SK-N-MC (cell line): Measurements from ENCODE around the gene SLC16A5.

Source experiments
- DNase-seq: peaks from one replicate; pipeline ENCODE4 v3.0.0-alpha.2; 2011; ENCODE audit warnings: low read depth, low spot score
- H3K27ac ChIP-seq: fragments of 200-600 bp; sonication (generic); 2 replicates; pipeline ENCODE4 v1.5.1; 2016; ENCODE audit warnings: mixed run types
- H3K36me3 ChIP-seq: fragments of 200-600 bp; sonication (generic); 2 replicates; pipeline ENCODE4 v1.6.1; 2017; ENCODE audit warnings: antibody characterized with exemption, low read length, mixed read lengths; ENCODE audit not compliant: insufficient read depth
- H3K4me3 ChIP-seq: fragments of 200-600 bp; sonication (generic); 2 replicates; pipeline ENCODE4 v1.5.1; 2016
- H3K9ac ChIP-seq: fragments of 200-600 bp; sonication (generic); 2 replicates; pipeline ENCODE4 v1.8.0; 2017; ENCODE audit warnings: mixed run types, mixed read lengths; ENCODE audit not compliant: insufficient read length
- H3K9me3 ChIP-seq: fragments of 200-600 bp; sonication (generic); 2 replicates; pipeline ENCODE4 v1.6.1; 2017; ENCODE audit warnings: low read depth, mild to moderate bottlenecking, antibody characterized with exemption, low read length, moderate library complexity, mixed read lengths
- EZH2 ChIP-seq: fragments of 200-600 bp; sonication (generic); IDR thresholded peaks from one replicate; pipeline ENCODE4 v1.6.1; 2017; ENCODE audit warnings: antibody characterized with exemption
- FOXP2 ChIP-seq: optimal IDR thresholded peaks from 2 replicates; pipeline ENCODE3; 2011; ENCODE audit warnings: mild to moderate bottlenecking, moderate library complexity; ENCODE audit not compliant: insufficient read depth; ENCODE audit errors: extremely low read length, control extremely low read depth
- POLR2AphosphoS5 ChIP-seq: IDR thresholded peaks from 2 replicates; pipeline ENCODE4 v1.6.1; 2012; ENCODE audit warnings: mild to moderate bottlenecking, low read depth, low read length, borderline replicate concordance

The SLC16A5 gene

GRCh38 chr17:75097865-75098264 lies 10.1 kb downstream of the SLC16A5 start:
- H3K9me3 ChIP-seq, result no peaks in the 10 kb centered on the region
- no peak overlapping the region for H3K4me3 ChIP-seq
- no peak overlapping the region for H3K27ac ChIP-seq
- TF ChIP-seq POLR2AphosphoS5 (no peak), EZH2 (no peak), FOXP2 (no peak)
- no peak overlapping the region for H3K9ac ChIP-seq
- no peak for DNase-seq
- H3K36me3 ChIP-seq, result no peaks in the 10 kb centered on the region

DNA sequence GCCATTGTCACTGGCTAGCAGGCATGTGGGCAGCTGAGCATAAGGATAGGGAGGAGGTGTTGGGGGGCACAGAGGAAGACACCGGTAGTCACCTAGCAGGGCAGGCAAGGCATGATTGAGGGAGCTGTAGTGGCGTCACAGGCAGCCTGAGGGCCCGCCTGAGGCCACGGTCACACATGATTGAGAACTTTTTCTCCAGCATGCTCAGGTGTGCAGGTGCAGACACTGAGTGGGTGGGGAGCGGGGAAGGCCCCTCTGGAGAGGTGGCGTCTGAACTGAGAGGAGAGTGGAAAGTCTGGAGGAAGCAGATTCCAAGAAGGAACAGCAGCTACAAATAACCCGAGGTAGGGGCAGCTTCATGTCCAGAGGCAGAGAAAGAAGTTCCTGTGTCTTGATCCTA lies 11.1 kb downstream of the SLC16A5 start:
- no peaks in the 10 kb centered on the region for H3K9me3 ChIP-seq
- H3K27ac ChIP-seq, result no peak overlapping the region
- TF ChIP-seq FOXP2, result no peak
- no peak for TF ChIP-seq POLR2AphosphoS5
- no peak for TF ChIP-seq EZH2

GRCh38 chr17:75099881-75100595 lies 12.3 kb downstream of the SLC16A5 start:
- H3K9ac ChIP-seq, result no peak overlapping the region
- TF ChIP-seq FOXP2 (no peak), POLR2AphosphoS5 (no peak), EZH2 (no peak)
- no peak for DNase-seq
- H3K9me3 ChIP-seq, result no peaks in the 10 kb centered on the region
- no peak overlapping the region for H3K27ac ChIP-seq
- no peak overlapping the region for H3K4me3 ChIP-seq
- H3K36me3 ChIP-seq, result no peaks in the 10 kb centered on the region

More for the DNA sequence above, 11.1 kb downstream of the SLC16A5 start:
- H3K9ac ChIP-seq, result no peak overlapping the region
- no peak overlapping the region for H3K4me3 ChIP-seq
- no peaks in the 10 kb centered on the region for H3K36me3 ChIP-seq
- no peak for DNase-seq

GRCh38 chr17:75102385-75102821 lies 14.6 kb downstream of the SLC16A5 start:
- Histone ChIP-seq H3K27ac (no peak overlapping the region), H3K9ac (no peak overlapping the region), H3K36me3 (no peaks in the 10 kb centered on the region), H3K9me3 (no peaks in the 10 kb centered on the region), H3K4me3 (no peak overlapping the region)
- no peak for DNase-seq
- TF ChIP-seq FOXP2 (no peak), EZH2 (no peak), POLR2AphosphoS5 (no peak)

DNA sequence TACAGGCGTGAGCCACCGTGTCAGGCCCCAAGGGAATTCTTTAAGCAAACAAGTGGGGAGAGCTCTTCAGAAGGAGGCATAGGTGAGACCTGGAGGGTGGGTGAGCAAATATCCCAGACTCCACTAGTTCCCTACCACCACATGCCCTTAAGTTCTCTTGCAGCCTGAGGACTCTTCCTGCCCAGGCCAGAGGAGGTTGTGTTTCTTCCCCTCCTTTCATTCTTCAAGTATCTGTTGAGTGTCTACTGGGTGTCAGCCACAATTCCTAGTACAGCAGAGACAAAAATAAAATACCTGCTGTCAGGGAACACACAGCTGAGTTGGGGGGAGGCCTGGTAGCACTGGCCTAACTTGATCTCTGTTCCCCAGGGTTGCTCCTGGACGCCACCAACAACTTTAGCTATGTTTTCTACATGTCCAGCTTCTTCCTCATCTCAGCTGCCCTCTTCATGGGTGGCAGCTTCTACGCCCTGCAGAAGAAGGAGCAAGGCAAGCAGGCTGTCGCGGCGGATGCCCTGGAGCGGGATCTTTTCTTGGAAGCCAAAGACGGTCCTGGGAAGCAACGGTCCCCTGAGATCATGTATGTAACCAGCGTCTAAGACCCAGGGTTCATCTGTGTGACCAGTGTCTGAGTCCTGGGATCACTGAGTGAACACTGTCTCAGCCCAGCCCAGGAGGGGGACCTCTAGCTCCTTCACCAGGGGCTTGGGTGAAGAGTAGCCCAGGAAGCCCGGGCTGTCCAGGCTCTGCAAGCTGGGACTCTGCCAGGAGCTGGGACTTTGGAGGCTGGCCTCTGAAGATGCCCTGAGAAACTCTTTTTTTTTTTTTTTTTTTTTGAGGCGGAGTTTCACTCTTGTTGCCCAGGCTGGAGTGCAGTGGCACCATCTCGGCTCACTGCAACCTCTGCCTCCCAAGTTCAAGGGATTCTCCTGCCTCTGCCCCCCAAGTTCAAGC lies 16.1 kb downstream of the SLC16A5 start:
- no peaks in the 10 kb centered on the region for H3K9me3 ChIP-seq
- no peak overlapping the region for H3K27ac ChIP-seq
- H3K36me3 ChIP-seq, result no peaks in the 10 kb centered on the region
- no peak for DNase-seq
- H3K4me3 ChIP-seq, result no peak overlapping the region
- no peak for TF ChIP-seq POLR2AphosphoS5
- H3K9ac ChIP-seq, result no peak overlapping the region

- H3K36me3 ChIP-seq, result no peaks in the 10 kb centered on the region
- no peaks in the 10 kb centered on the region for H3K9me3 ChIP-seq
- no peak overlapping the region for H3K27ac ChIP-seq
- no peak overlapping the region for H3K9ac ChIP-seq
- no peak for TF ChIP-seq POLR2AphosphoS5
- no peak for TF ChIP-seq FOXP2
- no peak for TF ChIP-seq EZH2
- H3K4me3 ChIP-seq, result 0 out of 2 replicates have a peak overlapping the region, but pooled peaks have one; percentile 22
- DNase-seq, result no peak
Measured at GRCh38 chr17:75105126-75106080, 17.6 kb downstream of the SLC16A5 start.

- no peaks in the 10 kb centered on the region for H3K9me3 ChIP-seq
- no peak for TF ChIP-seq POLR2AphosphoS5
- no peak for TF ChIP-seq EZH2
- TF ChIP-seq FOXP2, result no peak
- no peaks in the 10 kb centered on the region for H3K36me3 ChIP-seq
- no peak overlapping the region for H3K9ac ChIP-seq
- H3K27ac ChIP-seq, result no peak overlapping the region
- no peak overlapping the region for H3K4me3 ChIP-seq
- DNase-seq, result no peak
Measured at GRCh38 chr17:75108193-75108592, 20.4 kb downstream of the SLC16A5 start.

GRCh38 chr17:75109046-75109406 lies 21.3 kb downstream of the SLC16A5 start:
- no peaks in the 10 kb centered on the region for H3K36me3 ChIP-seq
- H3K9me3 ChIP-seq, result no peaks in the 10 kb centered on the region
- peak overlapping the region; percentile 94 for H3K4me3 ChIP-seq
- H3K9ac ChIP-seq, result peak overlapping the region; percentile 82
- TF ChIP-seq EZH2 (no peak), FOXP2 (no peak), POLR2AphosphoS5 (no peak)
- no peak for DNase-seq
- no peak overlapping the region for H3K27ac ChIP-seq
